HEK293T (cell line): Measurements from ENCODE around the gene RNF34.
A peak's percentile ranks its signal among the peaks of the same experiment; 100 is the strongest.

Experiments
- CTCF ChIA-PET: fragments of 350-600 bp; formaldehyde crosslinking; extraction: SDS; loops from one replicate; lab custom pipeline; 2021; ENCODE audit warnings: antibody characterized with exemption, inconsistent platforms; lab: Yijun Ruan, JAX
- POLR2A ChIA-PET: fragments of 350-600 bp; formaldehyde crosslinking; extraction: SDS; loops from one replicate; lab custom pipeline; 2020; ENCODE audit warnings: antibody characterized with exemption, inconsistent platforms; lab: Yijun Ruan, JAX
- DNase-seq: peaks from one replicate; pipeline ENCODE4 v3.0.0; 2012; ENCODE audit warnings: mixed read lengths; ENCODE audit errors: extremely low spot score
- ARNT ChIP-seq: fragments of 450-650 bp; IDR thresholded peaks from 2 replicates; pipeline ENCODE4 v1.6.1; 2017; ENCODE audit warnings: mild to moderate bottlenecking
- BHLHE40 ChIP-seq: fragments of 450-650 bp; IDR thresholded peaks from 2 replicates; pipeline ENCODE4 v1.6.1; 2016; ENCODE audit warnings: mild to moderate bottlenecking, moderate library complexity, borderline replicate concordance
- CTBP1 ChIP-seq: fragments of 450-650 bp; IDR thresholded peaks from 2 replicates; pipeline ENCODE4 v1.6.1; 2016; ENCODE audit warnings: borderline replicate concordance
- ELF4 ChIP-seq: fragments of 450-650 bp; IDR thresholded peaks from 2 replicates; pipeline ENCODE4 v1.6.1; 2017; ENCODE audit warnings: antibody characterized with exemption
- FOXA1 ChIP-seq: fragments of 450-650 bp; IDR thresholded peaks from 2 replicates; pipeline ENCODE4 v1.6.1; 2016; ENCODE audit warnings: mild to moderate bottlenecking
- FOXK2 ChIP-seq: fragments of 450-650 bp; IDR thresholded peaks from 2 replicates; pipeline ENCODE4 v1.6.1; 2016; ENCODE audit warnings: mild to moderate bottlenecking
- FOXM1 ChIP-seq: fragments of 450-650 bp; IDR thresholded peaks from 2 replicates; pipeline ENCODE4 v1.6.1; 2017; ENCODE audit warnings: mild to moderate bottlenecking, borderline replicate concordance
- HDGF ChIP-seq: fragments of 450-650 bp; IDR thresholded peaks from 2 replicates; pipeline ENCODE4 v1.6.1; 2017; ENCODE audit warnings: antibody characterized with exemption, borderline replicate concordance
- L3MBTL2 ChIP-seq: fragments of 450-650 bp; conservative IDR thresholded peaks from 2 replicates; pipeline ENCODE4 v1.6.1; 2016; ENCODE audit warnings: mild to moderate bottlenecking
- LEF1 ChIP-seq: fragments of 450-650 bp; IDR thresholded peaks from 2 replicates; pipeline ENCODE4 v1.6.1; 2017; ENCODE audit warnings: mild to moderate bottlenecking, borderline replicate concordance
- NFRKB ChIP-seq: fragments of 450-650 bp; IDR thresholded peaks from 2 replicates; pipeline ENCODE4 v1.6.1; 2016; ENCODE audit warnings: mild to moderate bottlenecking, moderate library complexity
- PKNOX1 ChIP-seq: fragments of 450-650 bp; IDR thresholded peaks from 2 replicates; pipeline ENCODE4 v1.6.1; 2016
- SP1 ChIP-seq: fragments of 450-650 bp; IDR thresholded peaks from 2 replicates; pipeline ENCODE4 v1.6.1; 2017
- SUZ12 ChIP-seq: fragments of 450-650 bp; IDR thresholded peaks from 2 replicates; pipeline ENCODE4 v1.6.1; 2016; ENCODE audit warnings: mild to moderate bottlenecking
- TARDBP ChIP-seq: fragments of 450-650 bp; IDR thresholded peaks from 2 replicates; pipeline ENCODE4 v1.6.1; 2016
- ZNF384 ChIP-seq: fragments of 450-650 bp; IDR thresholded peaks from 2 replicates; pipeline ENCODE4 v1.6.1; 2016

The RNF34 gene

GRCh38 chr12:121442028-121442948, 42.4 kb downstream of the RNF34 start:
- no peak for DNase-seq
- POLR2A ChIA-PET = interaction anchor here (2.6 kb wide), 1 partner anchor 90 kb away, joined by 11 read pairs; the partner anchor contains the start of gene ANAPC5
- TF ChIP-seq L3MBTL2 (no peak), FOXA1 (no peak), ARNT (no peak), NFRKB (no peak), FOXK2 (no peak), HDGF (no peak), TARDBP (no peak), ELF4 (no peak), SP1 (no peak)
- CTCF ChIA-PET = interaction anchor here (0.5 to 1.9 kb wide), 10 partner anchors 10 to 970 kb away, joined by 3 to 13 read pairs (median 4); no protein-coding TSS in a partner anchor

GRCh38 chr12:121443193-121443870, 43.4 kb downstream of the RNF34 start:
- no peak for TF ChIP-seq SP1
- TF ChIP-seq NFRKB = no peak
- no peak for TF ChIP-seq BHLHE40
- no peak for TF ChIP-seq FOXK2
- TF ChIP-seq FOXM1 = no peak
- TF ChIP-seq SUZ12 = no peak
- TF ChIP-seq CTBP1 = no peak
- no peak for TF ChIP-seq FOXA1
- TF ChIP-seq LEF1 = no peak
- no peak for TF ChIP-seq HDGF
- no peak for TF ChIP-seq L3MBTL2
- no peak for TF ChIP-seq ARNT
- no peak for TF ChIP-seq PKNOX1
- CTCF ChIA-PET = interaction anchor here (0.5 to 1.9 kb wide), 13 partner anchors 9 to 971 kb away, joined by 3 to 13 read pairs (median 4); no protein-coding TSS in a partner anchor
- DNase-seq = peak; percentile 94
- POLR2A ChIA-PET = interaction anchor here (2.6 kb wide), 1 partner anchor 91 kb away, joined by 11 read pairs; the partner anchor contains the start of gene ANAPC5

- ChIA-PET POLR2A (interaction anchor here (2.6 kb wide), 1 partner anchor 92 kb away, joined by 11 read pairs; the partner anchor contains the start of gene ANAPC5), CTCF (interaction anchor here (0.6 to 1.6 kb wide), 7 partner anchors 10 to 124 kb away, joined by 3 to 6 read pairs (median 4); no protein-coding TSS in a partner anchor)
- no peak for DNase-seq
- TF ChIP-seq TARDBP (no peak), L3MBTL2 (no peak), CTBP1 (no peak), FOXM1 (no peak), ARNT (no peak), FOXK2 (no peak), FOXA1 (no peak), NFRKB (no peak), ZNF384 (no peak), SUZ12 (no peak), SP1 (no peak), ELF4 (no peak), PKNOX1 (no peak), LEF1 (no peak), BHLHE40 (no peak), HDGF (no peak)
Observed at GRCh38 chr12:121443911-121444841, 44.3 kb downstream of the RNF34 start.

GRCh38 chr12:121444842-121445202, 44.9 kb downstream of the RNF34 start:
- ChIA-PET CTCF (no interaction called here), POLR2A (no interaction called here)
- DNase-seq = no peak
- TF ChIP-seq ZNF384 (no peak), FOXM1 (no peak), ELF4 (no peak), BHLHE40 (no peak), HDGF (no peak)

- ChIA-PET POLR2A (no interaction called here), CTCF (no interaction called here)
Observed at GRCh38 chr12:121446750-121447149, 46.8 kb downstream of the RNF34 start.

More at GRCh38 chr12:121446750-121447149, 46.8 kb downstream of the RNF34 start:
- TF ChIP-seq SP1 (no peak), PKNOX1 (no peak), ZNF384 (no peak), TARDBP (no peak), CTBP1 (no peak)
- DNase-seq = no peak
